ENCODE results near the gene C1orf74.

DNA sequence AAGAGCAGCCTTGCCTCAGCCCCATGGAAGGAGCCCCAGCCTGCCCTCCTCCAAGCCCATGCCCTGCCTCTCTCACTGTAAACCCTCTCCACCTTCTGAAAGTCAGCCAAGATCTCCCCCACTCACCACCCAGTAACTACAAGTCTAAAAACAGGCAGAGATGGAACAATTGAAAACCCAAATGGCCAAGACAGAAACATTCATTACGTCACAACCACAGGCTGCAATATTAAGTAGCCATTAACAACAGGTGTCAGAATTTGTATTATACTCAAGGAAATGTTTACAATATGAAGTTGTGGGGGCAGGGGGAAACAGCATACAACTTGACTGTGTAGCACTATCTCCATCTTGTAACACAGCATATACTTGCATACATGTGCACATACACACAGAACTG, 19.2 kb upstream of the C1orf74 start:
- TF ChIP-seq, protein P1, sequence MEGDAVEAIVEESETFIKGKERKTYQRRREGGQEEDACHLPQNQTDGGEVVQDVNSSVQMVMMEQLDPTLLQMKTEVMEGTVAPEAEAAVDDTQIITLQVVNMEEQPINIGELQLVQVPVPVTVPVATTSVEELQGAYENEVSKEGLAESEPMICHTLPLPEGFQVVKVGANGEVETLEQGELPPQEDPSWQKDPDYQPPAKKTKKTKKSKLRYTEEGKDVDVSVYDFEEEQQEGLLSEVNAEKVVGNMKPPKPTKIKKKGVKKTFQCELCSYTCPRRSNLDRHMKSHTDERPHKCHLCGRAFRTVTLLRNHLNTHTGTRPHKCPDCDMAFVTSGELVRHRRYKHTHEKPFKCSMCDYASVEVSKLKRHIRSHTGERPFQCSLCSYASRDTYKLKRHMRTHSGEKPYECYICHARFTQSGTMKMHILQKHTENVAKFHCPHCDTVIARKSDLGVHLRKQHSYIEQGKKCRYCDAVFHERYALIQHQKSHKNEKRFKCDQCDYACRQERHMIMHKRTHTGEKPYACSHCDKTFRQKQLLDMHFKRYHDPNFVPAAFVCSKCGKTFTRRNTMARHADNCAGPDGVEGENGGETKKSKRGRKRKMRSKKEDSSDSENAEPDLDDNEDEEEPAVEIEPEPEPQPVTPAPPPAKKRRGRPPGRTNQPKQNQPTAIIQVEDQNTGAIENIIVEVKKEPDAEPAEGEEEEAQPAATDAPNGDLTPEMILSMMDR (conservative IDR thresholded peaks at IDR 0.05; ENCODE audit: low read length), result no peak
- TF ChIP-seq EZH2phosphoT487 (IDR thresholded peaks at IDR 0.05; ENCODE audit: borderline replicate concordance), result no peak

Data from Loucy (cell line).